Heart right ventricle (tissue), 16 donors: Measurements from ENCODE around the gene TRIM27. TPM values are rescaled to one million over a fixed set of nuclear protein-coding genes. Genes with fewer than 3 reads are reported as not detected.
"Not testable (repeated sequence)": the region's sequence is repeated elsewhere in the genome, so short reads cannot be mapped to it uniquely, and the experiment has no call there.

ENCODE experiments used
- ATAC-seq, 8 donors: fragments of 200-7000 bp; cut with Tn5 transposase; one replicate each; pipeline ENCODE4 v1.9.1; 2020; ENCODE audit warnings: mild to moderate bottlenecking in 8 of 8, moderate library complexity in 8 of 8, moderate number of reproducible peaks in 1 of 8
- DNase-seq, 2 donors: peaks; one replicate each; pipeline ENCODE4 v3.0.0-alpha.2; 2020
- H3K27ac ChIP-seq, 10 donors: fragments of 200-600 bp; sonication (generic) in 2 of 10; one replicate each; pipeline versions ENCODE4 v1.5.0 to v1.8.0; 2020 to 2022; ENCODE audit warnings: mild to moderate bottlenecking in 3 of 10
- H3K27me3 ChIP-seq, 7 donors: fragments of 200-600 bp; one replicate each; pipeline ENCODE4 v1.8.0; 2021 to 2022; ENCODE audit warnings: mild to moderate bottlenecking in 2 of 7
- H3K36me3 ChIP-seq, 9 donors: fragments of 200-600 bp; sonication (generic) in 1 of 9; one replicate each; pipeline versions ENCODE4 v1.5.0 to v1.8.0; 2020 to 2022; ENCODE audit warnings: mild to moderate bottlenecking in 2 of 9
- H3K4me1 ChIP-seq, 9 donors: fragments of 200-600 bp; sonication (generic) in 1 of 9; one replicate each; pipeline versions ENCODE4 v1.5.0 to v1.8.0; 2020 to 2022; ENCODE audit warnings: mild to moderate bottlenecking in 4 of 9
- H3K4me3 ChIP-seq, 10 donors: fragments of 200-600 bp; sonication (generic) in 2 of 10; one replicate each; pipeline versions ENCODE4 v1.5.0 to v1.8.0; 2020 to 2022; ENCODE audit warnings: mild to moderate bottlenecking in 7 of 10, moderate library complexity in 2 of 10
- H3K9me3 ChIP-seq, 11 donors: fragments of 200-600 bp in 10 of 11; sonication (generic) in 2 of 11; one replicate each; pipeline versions ENCODE4 v1.5.0 to v1.8.0; 2013 to 2022; ENCODE audit warnings: mild to moderate bottlenecking in 2 of 11, control low read depth in 1 of 11, moderate library complexity in 1 of 11
- CTCF ChIP-seq, 9 donors: fragments of 200-600 bp; sonication (generic) in 2 of 9; IDR thresholded peaks; one replicate each; pipeline versions ENCODE4 v1.5.0 to v1.8.0; 2021 to 2022; ENCODE audit warnings: antibody characterized with exemption in 9 of 9, mild to moderate bottlenecking in 5 of 9, moderate library complexity in 1 of 9
- WGBS, 2 donors: extraction: QIAGEN DNeasy Blood & Tissue Kit; methylation state at CpG; one replicate each; pipeline ENCODE4 v1.1.7; 2013; ENCODE audit warnings: inconsistent platforms in 1 of 2; 5-methylcytosine and 5-hydroxymethylcytosine counted together
- intact Hi-C, 10 donors: fragments of 100-400 bp; cut with DNase I; formaldehyde crosslinking; loops; one replicate each; pipeline versions ENCODE4 v1.11.1 to v1.14.2; 2022
- polyA plus RNA-seq, 2 donors: library from polyadenylated mRNA; stranded (reverse); fragments of 200-250 nt; gene quantifications; one replicate each; pipeline ENCODE4 v1.2.3, GENCODE V29; 2013
- total RNA-seq, 10 donors: library from RNA; stranded (reverse); fragmentation: NEBNext Ultra II Directional in 3 of 10; extraction: Animal tissue kit (Norgen Biotek cat#: 25700) in 3 of 10; gene quantifications; one replicate each; pipeline versions ENCODE4 v1.2.1 to v1.2.4, GENCODE V29; 2021 to 2023
- donor health status: Arrhythmogenic right ventricular cardiomyopathy.
- donor health status: ischemic (EF 13 %, LVEDD 7.1; RV severe dilation, severe dysfunction).
- donor health status: healthy with polysubstance abuse.
- donor health status: DM: no; HTN: yes; CAD: no.
- donor health status: DM: no; HTN: no; CAD: no.
- donor health status: ischemic (EF 25% LVEDD 6.9; RV normal size, moderate dysfunction).
- donor health status: ischemic (EF 25% LVEDD 5.7; RV mildly dilated, moderate dysfunction).
- donor health status: healthy.
- donor health status: DM: yes; HTN: yes; CAD: no.
- donor health status: Ischemic cardiomyopathy.
- donor health status: ischemic (EF 35%, LVEDD 5.7; RV mildly dilated, moderate dysfunction).
- donor health status: nonischemic (EF 11% LVEDD 7.7; RV severe dilation, severe dysfunction).
- donor health status: DM: yes; HTN: yes; CAD: no.
- donor health status: PGD.
- donor health status: ischemic (EF 29% LVEDD 5.4; RV normal size, mild dysfunction).
- donor health status: nonischemic (EF 23%, LVEDD 6.1; RV moderate dilation, normal function).

The TRIM27 gene
- total and polyA plus RNA-seq, 12 donors = 14.7 to 26.2 (median 18.6) TPM

GRCh38 chr6:28867086-28867409 is 56.7 kb downstream of the TRIM27 start:
- Histone ChIP-seq H3K27me3 (peaks cover 0 to 4% (median 0%) of the 10 kb centered on the region in 7 donors), H3K27ac (peak overlapping the region in 7 of 10 donors; percentile 28 to 88 (median 70)), H3K36me3 (no peaks in the 10 kb centered on the region), H3K9me3 (peaks cover 0 to 16% (median 0%) of the 10 kb centered on the region in 11 donors), H3K4me3 (peak overlapping the region; percentile 55 to 83 (median 72)), H3K4me1 (peaks cover 2 to 20% (median 10%) of the 10 kb centered on the region in 9 donors)
- intact Hi-C loops = loop anchor here in 4 of 10 donors (10.0 kb wide), 1 partner anchor 118 kb away; no protein-coding TSS in a partner anchor
- WGBS, 2 donors = 14 to 23% methylated on average over 5 of the region's 5 CpGs
- TF ChIP-seq CTCF (IDR thresholded peaks at IDR 0.05) = no peak
- ATAC-seq (peak in 2 of 8 donors; percentile 6 to 15), DNase-seq (no peak)

GRCh38 chr6:28866205-28867085 is 57.3 kb downstream of the TRIM27 start:
- DNase-seq = peak; percentile 54 to 70
- 1 to 2% methylated on average over 60 of the region's 60 CpGs for WGBS, 2 donors
- ATAC-seq = peak; percentile 56 to 78 (median 69)

GRCh38 chr6:28865401-28866204 is 58.2 kb downstream of the TRIM27 start:
- H3K4me1 ChIP-seq = peaks cover 2 to 20% (median 10%) of the 10 kb centered on the region in 9 donors
- peak overlapping the region in 6 of 10 donors; percentile 55 to 78 (median 68) for H3K4me3 ChIP-seq
- peaks cover 0 to 23% (median 0%) of the 10 kb centered on the region in 11 donors for H3K9me3 ChIP-seq
- DNase-seq = no peak
- TF ChIP-seq CTCF (IDR thresholded peaks at IDR 0.05) = no peak
- no peak for ATAC-seq
- WGBS, 2 donors = 83 to 86% methylated on average over 25 of the region's 25 CpGs
- H3K36me3 ChIP-seq = no peaks in the 10 kb centered on the region
- intact Hi-C loops = loop anchor here in 4 of 10 donors (10.0 kb wide), 1 partner anchor 119 kb away; no protein-coding TSS in a partner anchor
- H3K27me3 ChIP-seq = peaks cover 0 to 12% (median 0%) of the 10 kb centered on the region in 7 donors
- no peak overlapping the region for H3K27ac ChIP-seq

More at GRCh38 chr6:28866205-28867085, 57.3 kb downstream of the TRIM27 start:
- not testable (repeated sequence) for H3K27me3 ChIP-seq, H3K36me3 ChIP-seq
- H3K27ac ChIP-seq = peak overlapping the region; percentile 28 to 88 (median 69)
- H3K4me3 ChIP-seq = peak overlapping the region; percentile 55 to 83 (median 72)
- intact Hi-C loops = loop anchor here in 4 of 10 donors (10.0 kb wide), 1 partner anchor 118 kb away; no protein-coding TSS in a partner anchor
- peaks cover 2 to 20% (median 10%) of the 10 kb centered on the region in 9 donors for H3K4me1 ChIP-seq
- peaks cover 0 to 21% (median 0%) of the 10 kb centered on the region in 11 donors for H3K9me3 ChIP-seq

- DNase-seq = peak in 1 of 2 donors; percentile 35
- peak overlapping the region; percentile 28 to 92 (median 66) for H3K4me3 ChIP-seq
- WGBS, 2 donors = 33 to 37% methylated on average over 25 of the region's 25 CpGs
Measured at GRCh38 chr6:28864326-28864923, 59.4 kb downstream of the TRIM27 start.

More at GRCh38 chr6:28864326-28864923, 59.4 kb downstream of the TRIM27 start:
- Histone ChIP-seq H3K36me3 (no peaks in the 10 kb centered on the region), H3K9me3 (peaks cover 0 to 23% (median 0%) of the 10 kb centered on the region in 11 donors), H3K4me1 (peaks cover 2 to 20% (median 10%) of the 10 kb centered on the region in 9 donors), H3K27ac (peak overlapping the region in 1 of 10 donors; percentile 39), H3K27me3 (peaks cover 0 to 12% (median 0%) of the 10 kb centered on the region in 7 donors)
- ATAC-seq = peak in 1 of 8 donors; percentile 26
- TF ChIP-seq CTCF (IDR thresholded peaks at IDR 0.05) = peak in 3 of 9 donors; percentile 20 to 35 (median 34)
- intact Hi-C loops = loop anchor here in 4 of 10 donors (10.0 kb wide), 1 partner anchor 120 kb away; no protein-coding TSS in a partner anchor
